ENCODE data around the gene CHD9.
A peak's percentile ranks its signal among the peaks of the same experiment; 100 is the strongest.
"Not testable (repeated sequence)": the region's sequence is repeated elsewhere in the genome, so short reads cannot be mapped to it uniquely, and the experiment has no call there.

The CHD9 gene

DNA sequence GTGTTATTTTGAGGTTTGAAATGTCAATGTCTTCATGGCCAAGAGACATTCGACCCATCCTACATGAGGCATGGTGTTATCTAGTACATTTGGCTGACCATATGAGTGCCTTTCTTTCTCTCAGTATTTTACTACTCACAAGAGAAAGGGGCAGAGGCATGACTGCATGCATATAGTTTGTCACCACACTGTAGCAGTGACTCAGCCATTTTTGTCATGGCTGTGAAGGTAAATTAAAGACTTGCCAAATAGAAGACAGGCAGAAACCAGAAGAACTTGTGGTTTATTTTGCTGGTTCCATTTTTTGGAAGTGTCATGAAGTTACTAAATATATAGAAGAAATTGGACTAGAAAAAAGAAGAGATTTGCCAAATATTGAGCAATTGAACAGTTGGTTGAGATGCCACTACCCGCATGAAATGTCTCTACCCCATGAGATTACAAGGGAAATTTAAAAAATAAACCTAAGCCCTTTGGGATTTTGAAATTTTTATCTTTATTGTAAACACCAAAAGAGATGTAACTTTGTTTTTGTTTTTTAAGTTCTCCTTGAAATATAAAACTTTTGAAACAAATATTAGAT, 170.3 kb downstream of the CHD9 start:
- Mint-ChIP-seq H3K4me3 (no peak overlapping the region), H3K27me3 (no peaks in the 10 kb centered on the region), H3K36me3 (ENCODE audit: low read depth) (peaks cover 27% of the 10 kb centered on the region), H3K27ac (no peak overlapping the region), H3K9me3 (no peaks in the 10 kb centered on the region), H3K4me1 (ENCODE audit: low read depth) (peaks cover 3% of the 10 kb centered on the region)

DNA sequence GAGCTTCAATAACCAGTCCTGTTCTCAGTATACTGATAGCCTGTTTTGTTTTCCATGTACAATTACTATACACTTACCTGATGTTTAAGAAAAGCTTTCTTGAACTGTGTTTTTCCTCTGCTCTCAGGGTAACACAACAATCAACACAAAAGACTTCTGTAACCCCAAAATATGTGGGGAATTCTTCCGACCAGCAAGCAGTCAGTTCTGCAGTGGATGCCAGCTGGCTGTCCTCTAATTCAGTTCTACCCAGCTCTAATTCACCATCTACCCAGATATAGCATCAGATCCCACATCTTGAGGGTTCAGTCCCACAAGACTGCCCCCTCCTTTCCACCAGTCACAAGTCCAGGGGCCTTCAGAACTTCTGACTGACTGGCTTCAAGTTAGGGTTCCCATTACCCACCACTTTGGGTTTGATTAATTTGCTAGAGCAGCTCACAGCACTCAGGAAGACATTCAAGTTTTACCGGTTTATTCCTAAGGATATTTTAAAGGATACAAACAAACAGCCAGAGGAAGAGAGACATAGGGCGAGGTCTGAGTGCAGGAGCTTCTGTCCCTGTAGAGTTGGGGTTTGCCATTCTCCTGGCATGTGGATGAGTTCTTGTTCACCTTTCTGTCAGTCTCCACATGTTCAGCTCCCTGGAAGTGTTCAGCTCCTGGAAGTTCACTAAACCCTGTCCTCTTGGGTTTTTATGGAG, 178.2 kb downstream of the CHD9 start:
- Mint-ChIP-seq H3K4me1 (ENCODE audit: low read depth) (peaks cover 13% of the 10 kb centered on the region), H3K27me3 (no peaks in the 10 kb centered on the region), H3K27ac (peak overlapping the region; percentile 47), H3K4me3 (no peak overlapping the region), H3K36me3 (ENCODE audit: low read depth) (peaks cover 70% of the 10 kb centered on the region), H3K9me3 (no peaks in the 10 kb centered on the region)

DNA sequence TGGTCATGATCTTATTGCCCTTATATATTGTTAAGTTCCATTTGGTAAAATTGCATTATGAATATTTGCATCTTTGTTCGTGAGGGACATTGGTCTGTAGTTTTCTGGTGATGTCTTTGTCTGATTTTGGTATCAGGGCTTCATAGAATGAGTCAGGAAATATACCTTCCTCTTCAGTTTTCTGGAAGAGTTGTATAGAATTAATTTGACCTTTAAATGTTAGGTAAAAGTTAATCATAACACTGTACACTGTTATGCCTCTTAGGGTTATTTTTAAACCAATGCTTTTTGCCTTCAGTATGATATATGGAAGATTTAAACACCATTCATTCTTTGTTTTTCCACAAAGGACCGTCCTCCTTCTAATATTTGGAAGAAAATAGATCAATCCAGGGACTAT, 180.0 kb downstream of the CHD9 start:
- Mint-ChIP-seq H3K27me3 (no peaks in the 10 kb centered on the region), H3K4me1 (ENCODE audit: low read depth) (peaks cover 13% of the 10 kb centered on the region), H3K9me3 (no peaks in the 10 kb centered on the region), H3K4me3 (no peak overlapping the region), H3K27ac (peak overlapping the region; percentile 81), H3K36me3 (ENCODE audit: low read depth) (peaks cover 64% of the 10 kb centered on the region)

DNA sequence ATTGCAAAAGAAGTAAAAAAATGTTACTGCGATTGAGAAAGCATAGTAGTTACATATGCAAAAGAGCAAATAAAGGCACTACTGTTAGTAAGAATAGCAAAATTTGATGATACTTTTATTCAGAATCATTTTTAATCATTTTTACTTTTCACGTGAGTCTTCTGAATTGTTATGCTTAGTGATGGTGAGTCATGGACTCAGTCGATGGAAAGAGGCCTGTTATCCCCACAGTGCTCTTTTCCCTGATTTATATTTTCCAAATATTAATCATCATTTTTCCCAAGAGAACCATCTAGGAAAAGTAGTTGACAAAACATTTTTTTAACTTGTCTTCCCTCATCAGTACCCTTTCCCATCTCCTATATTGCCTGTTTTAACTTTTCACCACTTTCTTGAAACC, 181.1 kb downstream of the CHD9 start:
- H3K4me1 Mint-ChIP-seq (ENCODE audit: low read depth) = peaks cover 13% of the 10 kb centered on the region
- H3K9me3 Mint-ChIP-seq = no peaks in the 10 kb centered on the region
- no peaks in the 10 kb centered on the region for H3K27me3 Mint-ChIP-seq
- peaks cover 59% of the 10 kb centered on the region for H3K36me3 Mint-ChIP-seq (ENCODE audit: low read depth)
- H3K27ac Mint-ChIP-seq = no peak overlapping the region
- no peak overlapping the region for H3K4me3 Mint-ChIP-seq

DNA sequence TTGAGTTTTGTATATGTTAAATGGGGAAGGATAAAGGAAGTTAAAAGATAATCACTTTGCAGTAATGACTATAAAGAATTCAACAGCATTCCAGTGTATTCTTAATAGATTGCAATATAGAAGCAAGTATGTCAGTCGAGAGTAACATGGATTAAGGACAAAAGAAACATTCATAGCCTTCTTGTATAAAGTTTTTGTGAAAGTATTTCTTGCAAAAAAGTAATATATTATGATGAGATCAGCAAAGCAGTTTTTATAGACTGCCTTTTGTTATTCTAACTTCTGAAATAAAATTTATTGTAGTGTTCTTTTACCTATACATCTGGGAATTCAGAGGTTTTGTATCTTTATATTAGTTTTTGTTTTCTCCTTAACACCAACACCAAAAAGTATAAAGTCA, 194.5 kb downstream of the CHD9 start:
- Mint-ChIP-seq H3K4me1 (ENCODE audit: low read depth) (no peaks in the 10 kb centered on the region), H3K27me3 (no peaks in the 10 kb centered on the region), H3K4me3 (no peak overlapping the region), H3K36me3 (ENCODE audit: low read depth) (peaks cover 53% of the 10 kb centered on the region), H3K9me3 (no peaks in the 10 kb centered on the region), H3K27ac (no peak overlapping the region)

DNA sequence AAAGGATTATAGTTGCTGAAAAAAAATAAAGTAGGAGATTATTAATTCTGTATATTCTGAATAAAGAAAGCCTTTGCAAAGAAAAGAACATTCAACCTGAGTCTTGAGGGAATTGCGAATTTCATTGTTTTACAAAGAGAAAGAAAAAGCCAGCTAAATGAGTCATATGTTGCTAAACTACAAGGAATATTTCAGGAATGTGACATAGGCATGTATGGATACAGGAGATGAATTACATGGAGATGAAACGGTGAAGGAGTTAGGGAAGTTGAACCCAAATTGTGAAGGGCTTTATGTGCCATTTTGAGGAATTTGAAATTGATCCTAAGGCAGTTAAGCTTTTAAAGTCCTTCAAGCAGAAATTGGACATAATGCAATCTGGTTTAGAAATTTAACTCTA, 202.2 kb downstream of the CHD9 start:
- Mint-ChIP-seq H3K4me3 (no peak overlapping the region), H3K9me3 (no peaks in the 10 kb centered on the region), H3K27ac (no peak overlapping the region), H3K27me3 (no peaks in the 10 kb centered on the region), H3K36me3 (ENCODE audit: low read depth) (peaks cover 49% of the 10 kb centered on the region), H3K4me1 (ENCODE audit: low read depth) (no peaks in the 10 kb centered on the region)

DNA sequence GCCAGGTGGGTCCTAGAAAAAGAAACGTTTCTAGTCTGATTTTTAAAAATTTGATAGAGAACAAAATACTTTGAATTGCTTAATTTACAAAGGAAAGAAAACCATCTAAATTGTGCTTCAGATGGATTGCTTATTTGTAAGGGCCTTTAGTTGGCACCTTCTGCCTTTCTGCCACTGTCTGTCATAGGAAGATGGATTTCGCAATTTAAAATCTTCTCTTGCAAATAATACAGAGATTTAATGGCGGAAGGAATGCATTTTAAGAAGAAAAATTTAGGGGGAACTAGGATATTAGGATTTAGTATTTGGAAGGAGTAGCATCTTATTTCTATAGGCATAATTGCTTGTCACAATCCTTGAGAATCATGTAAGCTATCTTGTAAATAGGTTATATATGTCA, 204.0 kb downstream of the CHD9 start:
- Mint-ChIP-seq H3K4me3 (no peak overlapping the region), H3K36me3 (ENCODE audit: low read depth) (peaks cover 44% of the 10 kb centered on the region), H3K27ac (no peak overlapping the region), H3K9me3 (no peaks in the 10 kb centered on the region), H3K4me1 (ENCODE audit: low read depth) (no peaks in the 10 kb centered on the region), H3K27me3 (no peaks in the 10 kb centered on the region)

DNA sequence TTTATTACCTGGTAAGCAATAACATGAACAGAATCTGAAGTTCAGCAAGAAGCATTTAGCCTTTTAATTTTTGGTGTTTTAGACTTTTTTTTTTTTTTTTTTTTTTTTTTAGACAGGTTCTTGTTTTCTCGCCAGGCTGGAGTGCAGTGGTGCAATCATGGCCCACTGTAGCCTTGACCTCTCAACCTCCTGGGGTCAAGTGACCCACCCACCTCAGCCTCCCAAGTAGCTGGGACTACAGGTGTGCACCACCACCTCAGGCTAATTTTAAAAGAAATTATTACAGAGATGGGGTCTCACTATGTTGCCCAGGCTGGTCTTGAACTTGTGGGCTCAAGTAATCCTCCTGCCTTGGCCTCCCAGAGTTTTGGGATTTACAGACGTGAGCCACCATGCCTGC, 206.5 kb downstream of the CHD9 start:
- Mint-ChIP-seq H3K27me3 (no peaks in the 10 kb centered on the region), H3K4me3 (no peak overlapping the region), H3K4me1 (ENCODE audit: low read depth) (no peaks in the 10 kb centered on the region), H3K27ac (no peak overlapping the region), H3K9me3 (no peaks in the 10 kb centered on the region), H3K36me3 (ENCODE audit: low read depth) (peaks cover 43% of the 10 kb centered on the region)

DNA sequence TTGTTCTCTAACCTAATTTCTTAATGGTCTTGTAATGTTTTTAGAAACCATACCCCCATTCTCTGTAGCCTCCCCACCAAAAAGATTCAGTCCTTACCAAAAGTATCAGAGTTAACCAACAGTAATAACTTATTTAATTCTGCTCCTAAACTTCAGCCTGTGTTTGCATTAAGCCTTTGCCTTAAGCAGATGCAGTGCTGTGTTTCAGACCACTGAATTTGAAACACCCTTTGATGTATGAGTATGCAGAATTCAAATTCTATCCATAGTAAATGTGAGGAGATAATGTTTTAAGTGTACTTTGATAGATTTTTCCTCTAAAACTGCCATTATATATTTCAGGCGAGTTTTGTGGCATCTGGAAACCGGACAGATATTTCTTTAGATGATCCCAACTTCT, 207.9 kb downstream of the CHD9 start:
- H3K36me3 Mint-ChIP-seq (ENCODE audit: low read depth) = peaks cover 41% of the 10 kb centered on the region
- no peak overlapping the region for H3K27ac Mint-ChIP-seq

DNA sequence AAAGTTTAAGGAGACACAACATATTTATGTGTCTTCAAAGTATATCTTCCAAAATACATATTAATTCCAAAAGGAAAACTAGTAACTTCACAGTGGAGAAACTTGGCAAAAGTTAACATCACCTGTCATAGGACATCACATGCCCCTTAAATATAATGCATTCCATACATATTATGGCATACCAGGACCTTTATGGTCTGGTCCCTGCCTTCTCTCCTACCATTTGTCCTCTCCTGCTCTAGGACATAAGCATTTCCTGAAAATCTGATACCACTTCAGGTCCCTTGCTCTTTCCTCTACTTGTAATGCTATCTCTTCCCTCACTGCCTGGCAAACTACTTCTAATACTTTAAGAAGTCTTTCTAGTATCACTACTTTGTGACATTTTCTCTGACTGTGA, 211.4 kb downstream of the CHD9 start:
- Mint-ChIP-seq H3K27ac (no peak overlapping the region), H3K9me3 (no peaks in the 10 kb centered on the region), H3K4me1 (ENCODE audit: low read depth) (no peaks in the 10 kb centered on the region), H3K27me3 (no peaks in the 10 kb centered on the region), H3K4me3 (no peak overlapping the region), H3K36me3 (ENCODE audit: low read depth) (peaks cover 30% of the 10 kb centered on the region)

More for the DNA sequence above, 207.9 kb downstream of the CHD9 start:
- Mint-ChIP-seq H3K27me3 (no peaks in the 10 kb centered on the region), H3K4me3 (no peak overlapping the region), H3K9me3 (no peaks in the 10 kb centered on the region), H3K4me1 (ENCODE audit: low read depth) (no peaks in the 10 kb centered on the region)

DNA sequence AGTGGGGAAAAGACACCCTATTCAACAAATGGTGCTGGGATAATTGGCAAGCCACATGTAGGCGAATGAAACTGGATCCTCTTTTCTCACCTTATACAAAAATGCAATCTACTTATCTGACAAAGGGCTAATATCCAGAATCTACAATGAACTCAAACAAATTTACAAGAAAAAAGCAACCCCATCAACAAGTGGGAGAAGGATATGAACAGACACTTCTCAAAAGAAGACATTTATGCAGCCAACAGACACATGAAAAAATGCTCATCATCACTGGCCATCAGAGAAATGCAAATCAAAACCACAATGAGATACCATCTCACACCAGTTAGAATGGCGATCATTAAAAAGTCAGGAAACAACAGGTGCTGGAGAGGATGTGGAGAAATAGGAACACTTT, 223.7 kb downstream of the CHD9 start:
- not testable (repeated sequence) for H3K36me3 Mint-ChIP-seq (ENCODE audit: low read depth); H3K4me1 Mint-ChIP-seq (ENCODE audit: low read depth); H3K27me3 Mint-ChIP-seq; H3K4me3 Mint-ChIP-seq; H3K27ac Mint-ChIP-seq; H3K9me3 Mint-ChIP-seq

DNA sequence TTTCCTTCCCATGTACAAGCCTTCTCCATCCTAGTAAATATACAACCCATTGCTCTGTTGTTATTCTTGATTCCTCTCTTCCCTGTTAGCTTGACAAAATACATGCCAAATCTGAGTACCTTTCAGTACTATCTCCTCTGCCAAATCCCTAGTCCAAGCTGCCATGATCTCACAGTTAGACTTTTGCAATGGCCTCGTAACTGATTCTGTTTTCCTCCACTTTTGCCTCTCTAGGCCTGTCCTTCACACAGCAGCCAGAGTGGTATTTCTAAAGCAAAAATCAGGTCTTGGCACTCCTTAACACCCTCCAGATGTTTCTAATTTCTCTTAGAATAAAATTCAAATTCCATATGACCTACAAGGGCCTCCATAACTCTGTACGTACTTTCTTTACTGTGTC, 226.5 kb downstream of the CHD9 start:
- no peak overlapping the region for H3K27ac Mint-ChIP-seq
- no peaks in the 10 kb centered on the region for H3K4me1 Mint-ChIP-seq (ENCODE audit: low read depth)
- H3K36me3 Mint-ChIP-seq (ENCODE audit: low read depth) = peaks cover 3% of the 10 kb centered on the region
- no peaks in the 10 kb centered on the region for H3K9me3 Mint-ChIP-seq
- no peak overlapping the region for H3K4me3 Mint-ChIP-seq
- no peaks in the 10 kb centered on the region for H3K27me3 Mint-ChIP-seq

DNA sequence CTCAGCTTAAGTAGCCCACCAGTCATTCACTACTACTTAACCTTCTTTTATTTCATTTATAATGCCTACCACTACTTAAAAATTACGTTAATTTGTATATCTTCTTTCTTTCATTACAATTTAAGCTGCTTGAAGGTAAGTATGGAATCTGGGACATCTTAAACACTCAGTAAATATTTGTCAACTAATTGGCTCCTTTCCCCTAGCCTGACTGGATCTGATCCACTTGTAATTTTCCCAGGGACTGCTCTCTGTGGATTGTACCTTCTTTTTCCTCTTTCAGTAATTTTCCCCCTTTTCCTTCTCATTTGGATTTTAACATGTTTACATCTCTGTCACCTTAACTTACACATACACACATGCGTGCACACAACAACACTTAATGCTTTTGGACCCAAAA, 227.1 kb downstream of the CHD9 start:
- Mint-ChIP-seq H3K36me3 (ENCODE audit: low read depth) (peaks cover 5% of the 10 kb centered on the region), H3K27me3 (no peaks in the 10 kb centered on the region), H3K4me3 (no peak overlapping the region), H3K4me1 (ENCODE audit: low read depth) (no peaks in the 10 kb centered on the region), H3K9me3 (no peaks in the 10 kb centered on the region), H3K27ac (no peak overlapping the region)

DNA sequence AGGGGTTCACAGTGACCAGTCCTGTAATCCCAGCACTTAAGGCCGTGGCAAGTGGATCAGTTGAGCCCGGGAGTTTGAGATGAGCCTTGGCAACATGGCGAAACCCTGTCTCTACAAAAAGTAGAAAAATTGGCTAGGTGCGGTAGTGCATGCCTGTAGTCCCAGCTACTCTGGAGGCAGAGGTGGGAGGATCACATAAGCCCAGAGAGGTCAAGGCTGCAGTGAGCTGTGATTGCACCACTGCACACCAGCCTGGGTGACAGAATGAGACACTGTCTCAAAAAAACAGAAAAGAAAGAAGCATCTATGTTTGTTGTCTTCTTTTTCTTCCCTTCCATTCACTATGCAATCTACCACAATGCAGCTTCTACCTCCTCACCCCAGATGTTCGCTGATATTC, 227.5 kb downstream of the CHD9 start:
- no peaks in the 10 kb centered on the region for H3K27me3 Mint-ChIP-seq
- no peaks in the 10 kb centered on the region for H3K4me1 Mint-ChIP-seq (ENCODE audit: low read depth)
- H3K36me3 Mint-ChIP-seq (ENCODE audit: low read depth) = peaks cover 5% of the 10 kb centered on the region

DNA sequence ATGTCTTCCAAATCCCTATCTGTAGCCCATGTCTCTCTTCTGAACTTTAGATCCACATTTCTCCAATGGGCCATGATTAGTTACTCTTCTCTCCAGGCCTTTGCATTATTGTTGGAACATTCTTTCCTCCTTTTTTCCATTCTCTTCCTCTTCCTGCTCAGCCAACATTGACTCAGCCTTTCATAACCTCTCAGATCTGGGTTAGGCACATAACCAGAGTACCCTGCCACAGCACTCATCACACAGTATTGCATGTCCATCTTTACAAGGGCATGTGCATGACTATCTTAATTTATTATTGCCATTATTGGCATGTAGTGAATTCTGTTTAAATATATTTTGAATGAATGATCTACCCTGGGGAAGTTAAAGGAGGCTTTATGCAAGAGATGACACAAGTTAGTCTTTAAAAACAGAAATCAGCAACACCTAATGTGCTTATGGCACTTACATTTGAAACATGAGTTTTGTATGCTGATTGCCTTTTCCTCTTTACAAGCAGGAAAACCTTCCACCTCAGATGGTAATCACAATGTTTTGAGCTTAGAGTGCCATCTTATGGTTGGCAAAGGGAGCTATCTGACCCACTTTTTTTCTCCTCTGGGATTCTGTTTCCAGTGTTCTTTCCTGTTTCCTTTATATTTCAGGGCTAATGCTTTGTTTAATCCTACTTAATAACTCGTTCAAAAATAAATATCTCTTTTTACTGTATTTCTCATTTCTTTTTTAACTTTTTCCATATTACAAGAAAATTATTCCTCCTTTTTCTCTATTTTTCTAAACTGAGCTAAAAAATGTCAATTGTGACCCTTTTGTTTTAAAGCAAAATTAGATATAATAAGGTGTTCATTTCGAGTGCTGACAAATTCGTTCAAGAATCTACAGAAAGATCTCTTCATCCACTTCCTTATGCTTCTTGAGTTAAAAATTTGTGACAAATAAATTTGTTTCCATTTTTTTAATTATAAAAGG, 228.5 kb downstream of the CHD9 start:
- Mint-ChIP-seq H3K9me3 (no peaks in the 10 kb centered on the region), H3K4me3 (no peak overlapping the region), H3K27me3 (no peaks in the 10 kb centered on the region), H3K36me3 (ENCODE audit: low read depth) (peaks cover 12% of the 10 kb centered on the region), H3K27ac (no peak overlapping the region), H3K4me1 (ENCODE audit: low read depth) (no peaks in the 10 kb centered on the region)

More for the DNA sequence above, 227.5 kb downstream of the CHD9 start:
- Mint-ChIP-seq H3K4me3 (no peak overlapping the region), H3K27ac (no peak overlapping the region), H3K9me3 (no peaks in the 10 kb centered on the region)
